Measurements from ENCODE around the gene ANO3. TPM values are rescaled to one million over a fixed set of nuclear protein-coding genes. Genes with fewer than 3 reads are reported as not detected.

The ANO3 gene
- total RNA-seq, 2 experiments from 2014 or later, result not detected

- H3K4me1 Mint-ChIP-seq (ENCODE audit: low read depth), result no peaks in the 10 kb centered on the region
- no peaks in the 10 kb centered on the region for H3K36me3 Mint-ChIP-seq (ENCODE audit: low read depth)
- DNase-seq (no peak), ATAC-seq (no peak)
- no peak overlapping the region for H3K27ac Mint-ChIP-seq
- ChIA-PET POLR2A (no interaction called here), CTCF (no interaction called here)
- peaks cover 3% of the 10 kb centered on the region for H3K9me3 Mint-ChIP-seq
- no peak overlapping the region for H3K4me3 Mint-ChIP-seq
- no peaks in the 10 kb centered on the region for H3K27me3 Mint-ChIP-seq
- intact Hi-C loops (cut with micrococcal nuclease), result no loop called here
- TF ChIP-seq CTCF (IDR thresholded peaks at IDR 0.05), result no peak
Observed at GRCh38 chr11:26322335-26323067, 9.4 kb upstream of the ANO3 start.

GRCh38 chr11:26323837-26324236, 8.1 kb upstream of the ANO3 start:
- Mint-ChIP-seq H3K4me1 (ENCODE audit: low read depth) (no peaks in the 10 kb centered on the region), H3K9me3 (peaks cover 3% of the 10 kb centered on the region), H3K27me3 (no peaks in the 10 kb centered on the region), H3K4me3 (no peak overlapping the region), H3K27ac (no peak overlapping the region), H3K36me3 (ENCODE audit: low read depth) (no peaks in the 10 kb centered on the region)
- ChIA-PET CTCF (no interaction called here), POLR2A (no interaction called here)
- TF ChIP-seq CTCF (IDR thresholded peaks at IDR 0.05), result no peak
- DNase-seq (no peak), ATAC-seq (no peak)
- intact Hi-C loops (cut with micrococcal nuclease), result no loop called here

GRCh38 chr11:26324270-26324669, 7.7 kb upstream of the ANO3 start:
- CTCF ChIA-PET, result no interaction called here
- Mint-ChIP-seq H3K27ac (no peak overlapping the region), H3K27me3 (no peaks in the 10 kb centered on the region), H3K9me3 (peaks cover 3% of the 10 kb centered on the region), H3K4me1 (ENCODE audit: low read depth) (no peaks in the 10 kb centered on the region), H3K4me3 (no peak overlapping the region), H3K36me3 (ENCODE audit: low read depth) (no peaks in the 10 kb centered on the region)
- intact Hi-C loops (cut with micrococcal nuclease), result no loop called here
- no peak for TF ChIP-seq CTCF (IDR thresholded peaks at IDR 0.05)
- POLR2A ChIA-PET, result no interaction called here
- ATAC-seq, result no peak
- DNase-seq, result no peak

- ChIA-PET POLR2A (no interaction called here), CTCF (no interaction called here)
- Mint-ChIP-seq H3K4me3 (no peak overlapping the region), H3K36me3 (ENCODE audit: low read depth) (no peaks in the 10 kb centered on the region), H3K9me3 (peaks cover 6% of the 10 kb centered on the region), H3K4me1 (ENCODE audit: low read depth) (no peaks in the 10 kb centered on the region), H3K27me3 (peaks cover 2% of the 10 kb centered on the region), H3K27ac (no peak overlapping the region)
- intact Hi-C loops (cut with micrococcal nuclease), result no loop called here
- ATAC-seq (no peak), DNase-seq (no peak)
- no peak for TF ChIP-seq CTCF (IDR thresholded peaks at IDR 0.05)
Observed at GRCh38 chr11:26326793-26327400, 5.0 kb upstream of the ANO3 start.

- Mint-ChIP-seq H3K36me3 (ENCODE audit: low read depth) (no peaks in the 10 kb centered on the region), H3K9me3 (peaks cover 6% of the 10 kb centered on the region), H3K4me1 (ENCODE audit: low read depth) (no peaks in the 10 kb centered on the region), H3K27me3 (peaks cover 2% of the 10 kb centered on the region), H3K4me3 (no peak overlapping the region), H3K27ac (no peak overlapping the region)
- intact Hi-C loops (cut with micrococcal nuclease), result no loop called here
- CTCF ChIA-PET, result interaction anchor here (1.1 kb wide), 1 partner anchor 13 kb away, joined by 3 read pairs; no protein-coding TSS in a partner anchor
- POLR2A ChIA-PET, result no interaction called here
- TF ChIP-seq CTCF (IDR thresholded peaks at IDR 0.05), result no peak
- ATAC-seq, result no peak
- DNase-seq, result no peak
Observed at GRCh38 chr11:26329206-26329605, 2.7 kb upstream of the ANO3 start.
